Mammary epithelial cell (primary cell): ENCODE results near the gene FABP3.

Experiments
- EZH2 ChIP-seq: IDR thresholded peaks from 2 replicates; pipeline ENCODE4 v1.6.1; 2012; ENCODE audit warnings: low read length, inconsistent platforms, borderline replicate concordance
- TF ChIP-seq, protein P1 (sequence below), 2 donors: IDR thresholded peaks in 1 of 2; conservative IDR thresholded peaks in 1 of 2; 2 replicates each; pipeline ENCODE4 v1.5.1; 2011 to 2012; ENCODE audit warnings: inconsistent platforms in 2 of 2, low read length in 2 of 2, mild to moderate bottlenecking in 2 of 2, control low read depth in 1 of 2, low read depth in 1 of 2; ENCODE audit not compliant: insufficient read depth in 1 of 2; ENCODE audit errors: extremely low read depth in 1 of 2

GRCh38 chr1:31409946-31410858 lies 37.3 kb upstream of the FABP3 start:
- TF ChIP-seq, protein P1, sequence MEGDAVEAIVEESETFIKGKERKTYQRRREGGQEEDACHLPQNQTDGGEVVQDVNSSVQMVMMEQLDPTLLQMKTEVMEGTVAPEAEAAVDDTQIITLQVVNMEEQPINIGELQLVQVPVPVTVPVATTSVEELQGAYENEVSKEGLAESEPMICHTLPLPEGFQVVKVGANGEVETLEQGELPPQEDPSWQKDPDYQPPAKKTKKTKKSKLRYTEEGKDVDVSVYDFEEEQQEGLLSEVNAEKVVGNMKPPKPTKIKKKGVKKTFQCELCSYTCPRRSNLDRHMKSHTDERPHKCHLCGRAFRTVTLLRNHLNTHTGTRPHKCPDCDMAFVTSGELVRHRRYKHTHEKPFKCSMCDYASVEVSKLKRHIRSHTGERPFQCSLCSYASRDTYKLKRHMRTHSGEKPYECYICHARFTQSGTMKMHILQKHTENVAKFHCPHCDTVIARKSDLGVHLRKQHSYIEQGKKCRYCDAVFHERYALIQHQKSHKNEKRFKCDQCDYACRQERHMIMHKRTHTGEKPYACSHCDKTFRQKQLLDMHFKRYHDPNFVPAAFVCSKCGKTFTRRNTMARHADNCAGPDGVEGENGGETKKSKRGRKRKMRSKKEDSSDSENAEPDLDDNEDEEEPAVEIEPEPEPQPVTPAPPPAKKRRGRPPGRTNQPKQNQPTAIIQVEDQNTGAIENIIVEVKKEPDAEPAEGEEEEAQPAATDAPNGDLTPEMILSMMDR (conservative IDR thresholded peaks at IDR 0.05 in 1 of 2, IDR thresholded peaks at IDR 0.05 in 1 of 2; ENCODE audit: extremely low read depth in 1 of 2, insufficient read depth in 1 of 2, low read depth in 1 of 2, low read length in 2 of 2), result no peak
- TF ChIP-seq EZH2, result no peak
